ENCODE measurements around the gene MICALL2.

MICALL2 gene

GRCh38 chr7:1431634-1432380 lies 27.5 kb downstream of the MICALL2 start:
- DNase-seq = no peak

DNA sequence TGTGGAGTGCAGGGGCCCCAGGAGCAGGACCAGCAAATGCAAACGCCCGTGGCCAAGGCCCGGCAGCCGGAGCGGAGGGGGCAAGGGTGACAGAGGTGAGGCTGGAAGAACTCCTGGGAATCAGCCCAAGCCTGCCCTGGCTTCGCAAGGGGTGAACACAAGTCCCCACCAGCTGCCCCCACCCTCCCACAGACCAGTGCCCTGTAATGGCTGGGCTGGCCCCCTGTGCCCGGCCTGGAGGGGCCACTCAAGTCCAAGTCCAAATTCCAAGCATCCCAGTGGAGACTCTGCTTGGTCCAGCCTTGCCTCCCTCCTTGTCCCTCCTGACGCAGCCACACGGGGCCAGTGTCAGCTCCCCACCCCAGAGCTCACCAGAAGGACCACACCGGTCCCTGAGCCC lies 28.0 kb downstream of the MICALL2 start:
- no peak for DNase-seq

DNA sequence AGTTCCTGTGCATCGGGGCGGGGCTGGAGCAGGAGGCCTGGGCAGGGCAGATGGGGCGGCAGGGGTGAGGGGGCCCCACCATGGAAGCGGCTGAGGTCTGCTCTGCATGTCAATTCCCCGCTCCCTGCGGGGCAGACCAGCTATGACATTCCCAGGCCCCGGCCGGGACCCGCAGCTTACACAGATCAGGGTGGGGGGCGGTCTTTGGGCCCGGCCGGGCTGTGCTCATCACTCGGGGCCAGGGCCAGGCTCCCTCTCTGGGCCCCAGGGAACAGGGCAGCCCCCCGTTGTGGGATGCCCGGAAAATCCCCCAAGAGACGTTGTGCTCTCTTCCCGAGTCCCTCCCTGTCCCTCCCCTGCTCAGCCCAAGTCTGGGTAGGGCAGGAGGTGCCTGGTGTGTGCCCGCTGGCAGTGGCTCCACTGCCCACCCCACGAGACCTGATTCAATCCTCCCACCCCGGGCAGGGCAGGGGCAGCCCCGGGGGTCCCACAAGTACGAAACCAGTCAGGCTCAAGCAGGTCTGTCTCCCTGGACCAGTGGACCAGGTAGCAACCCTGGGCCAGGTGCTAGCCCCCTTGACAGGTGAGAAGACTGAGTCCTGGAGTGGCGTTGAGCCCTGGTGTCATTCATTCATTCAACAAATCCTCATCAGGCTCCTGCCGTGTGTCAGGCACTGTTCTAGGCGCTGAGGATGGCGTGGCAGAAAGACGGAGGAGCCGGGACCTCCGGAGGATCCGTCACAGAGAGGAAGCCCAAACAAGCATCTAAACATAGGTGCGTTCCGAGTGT lies 29.0 kb downstream of the MICALL2 start:
- DNase-seq = no peak

DNA sequence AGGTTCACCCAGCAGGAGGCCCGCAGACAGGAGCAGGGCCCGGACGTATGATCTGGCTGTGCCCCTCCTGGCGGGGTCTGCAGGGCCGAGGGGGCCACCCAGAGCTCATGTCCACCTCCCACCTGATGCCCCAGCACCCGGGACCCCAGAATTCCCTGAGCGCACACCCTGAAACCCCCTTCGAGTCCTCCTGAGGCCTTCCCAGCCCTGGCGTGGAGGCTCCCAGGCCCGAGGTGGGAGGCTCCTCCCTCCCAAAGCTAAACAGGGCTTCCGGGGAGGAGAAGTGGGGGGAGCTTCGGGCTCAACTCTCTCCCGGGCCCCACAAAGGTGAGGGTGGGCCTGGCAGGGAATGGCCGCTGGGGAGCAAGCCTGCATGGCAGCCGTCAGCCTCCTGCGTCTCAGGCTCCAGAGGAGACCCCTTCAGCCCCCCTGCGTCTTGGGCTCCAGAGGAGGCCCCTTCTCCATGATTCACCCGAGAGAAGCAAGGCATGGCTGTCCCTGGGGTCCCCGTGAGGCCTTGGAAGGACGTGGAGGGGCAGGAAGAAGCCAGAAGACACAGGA lies 30.2 kb downstream of the MICALL2 start:
- no peak for DNase-seq

DNA sequence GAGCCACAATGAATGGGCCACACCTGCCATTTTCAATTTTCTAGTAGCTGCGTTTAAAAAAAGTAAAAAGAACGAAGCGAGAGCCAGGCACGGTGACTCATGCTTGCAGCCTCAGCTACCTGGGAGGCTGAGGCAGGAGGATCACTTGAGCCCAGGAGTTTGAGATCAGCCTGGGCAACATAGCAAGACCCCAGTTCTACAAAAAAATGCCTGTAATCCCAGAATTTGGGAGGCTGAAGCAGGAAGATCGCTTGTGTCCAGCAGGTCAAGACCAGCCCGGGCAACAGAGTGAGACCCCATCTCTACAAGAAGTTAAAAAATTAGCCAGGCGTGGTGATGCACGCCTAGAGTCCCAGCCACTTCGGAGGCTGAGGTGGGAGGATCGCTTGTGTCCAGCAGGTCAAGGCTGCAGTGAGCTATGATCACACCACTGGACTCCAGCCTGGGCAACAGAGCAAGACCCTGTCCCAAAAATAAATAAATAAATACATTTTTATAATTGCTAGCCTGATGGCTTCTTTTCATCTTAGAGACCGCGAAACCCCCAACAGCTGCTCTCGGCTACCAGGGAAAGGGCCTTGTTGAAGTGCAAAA lies 32.1 kb downstream of the MICALL2 start:
- DNase-seq = no peak

DNA sequence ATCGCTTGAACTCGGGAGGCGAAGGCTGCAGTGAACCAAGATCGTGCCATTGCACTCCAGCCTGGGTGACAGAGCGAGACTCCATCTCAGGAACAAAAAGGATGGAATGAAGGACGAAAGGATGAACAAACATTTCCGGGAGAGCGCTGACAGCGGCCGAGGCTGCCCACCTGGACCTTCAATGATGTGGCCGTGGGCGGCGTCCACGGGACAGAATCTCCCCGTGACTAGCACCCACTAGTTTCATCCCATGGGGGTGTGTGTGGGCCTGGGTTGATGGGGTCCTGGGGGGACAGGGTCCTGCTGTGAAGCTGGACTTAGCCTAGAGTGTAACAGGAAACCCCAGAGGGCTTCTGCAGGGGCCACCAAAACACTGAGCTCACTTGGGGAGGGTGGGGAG lies 32.8 kb downstream of the MICALL2 start:
- DNase-seq = no peak

- no peak for DNase-seq
Observed at GRCh38 chr7:1425292-1426136, 33.8 kb downstream of the MICALL2 start.

DNA sequence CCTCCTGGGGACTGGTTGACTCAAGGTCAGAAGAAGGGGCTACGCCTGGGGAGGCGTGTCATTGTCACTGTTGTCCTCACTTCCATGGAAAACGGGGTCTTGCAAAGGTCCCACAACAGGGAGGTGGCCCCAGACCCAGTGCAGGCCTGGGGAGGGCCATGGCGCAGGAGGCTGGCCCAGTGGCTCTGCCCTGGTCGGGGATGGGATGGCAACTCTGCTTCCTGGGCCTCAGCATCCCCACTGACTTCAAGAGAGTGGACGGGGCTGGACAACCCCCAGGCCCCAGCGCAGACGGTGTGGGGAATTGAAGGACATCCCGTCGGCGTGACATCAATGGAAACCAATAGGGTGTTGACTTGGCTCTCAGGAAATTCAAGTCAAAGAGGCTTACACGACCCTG lies 35.2 kb downstream of the MICALL2 start:
- DNase-seq = no peak

DNA sequence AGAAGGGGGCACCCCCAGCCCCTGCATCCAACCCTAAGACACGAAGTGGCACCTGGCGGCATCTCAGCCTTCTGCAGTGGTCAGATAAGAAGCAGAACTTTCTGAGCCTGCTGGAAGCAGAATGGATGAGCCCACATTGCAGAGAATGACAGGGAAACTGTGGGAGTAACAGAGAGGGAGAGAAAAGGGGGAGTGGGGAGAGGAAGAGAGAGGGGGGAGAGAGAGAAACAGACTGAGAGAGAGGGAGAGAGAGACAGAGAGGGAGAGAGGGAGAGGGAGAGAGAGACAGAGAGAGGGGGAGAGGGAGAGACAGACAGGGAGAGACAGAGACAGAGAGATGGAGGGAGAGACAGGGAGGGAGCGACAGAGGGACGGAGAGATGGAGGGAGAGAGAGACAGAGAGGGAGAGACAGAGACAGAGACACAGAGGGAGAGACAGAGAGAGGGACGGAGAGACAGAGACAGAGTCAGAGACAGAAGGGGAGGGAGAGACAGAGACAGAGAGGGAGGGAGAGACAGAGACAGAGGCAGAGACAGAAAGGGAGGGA lies 35.9 kb downstream of the MICALL2 start:
- DNase-seq = no peak

DNA sequence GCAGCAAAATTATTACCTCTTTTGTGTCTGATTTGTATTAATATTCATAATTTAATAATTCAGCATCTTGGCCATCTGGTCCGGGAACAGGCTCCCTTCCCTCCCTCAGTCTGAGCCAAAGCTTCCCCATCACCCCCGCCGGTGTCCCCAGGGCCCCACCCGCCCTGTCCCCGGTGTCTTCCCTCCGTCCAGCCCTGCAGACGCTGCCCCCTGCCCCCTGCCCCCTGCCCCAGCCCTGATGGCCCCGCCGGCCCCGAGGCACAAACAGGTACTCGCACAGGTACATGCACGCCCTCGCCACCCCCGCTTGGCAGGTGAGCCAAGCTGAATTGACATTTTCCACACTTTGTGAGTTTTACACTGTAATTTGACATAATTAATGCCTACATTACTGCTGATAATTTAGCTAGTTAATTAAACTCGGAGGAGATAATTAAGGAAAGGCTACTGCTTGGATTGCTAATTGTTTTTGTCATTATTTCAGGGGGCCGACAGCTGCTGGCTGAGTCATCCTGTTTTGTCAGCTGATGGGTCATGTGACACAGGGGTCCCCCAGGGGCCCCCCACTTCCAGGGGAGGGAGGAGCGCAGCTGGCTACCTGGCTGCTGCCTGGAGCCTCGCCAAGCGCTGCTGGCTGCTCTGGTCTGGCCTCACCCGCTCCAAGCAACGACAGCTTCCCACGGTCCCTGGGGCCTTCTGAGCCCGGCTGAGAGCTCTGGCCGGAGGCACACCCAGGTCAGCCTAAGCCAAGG lies 36.6 kb downstream of the MICALL2 start:
- DNase-seq = peak; percentile 83

DNA sequence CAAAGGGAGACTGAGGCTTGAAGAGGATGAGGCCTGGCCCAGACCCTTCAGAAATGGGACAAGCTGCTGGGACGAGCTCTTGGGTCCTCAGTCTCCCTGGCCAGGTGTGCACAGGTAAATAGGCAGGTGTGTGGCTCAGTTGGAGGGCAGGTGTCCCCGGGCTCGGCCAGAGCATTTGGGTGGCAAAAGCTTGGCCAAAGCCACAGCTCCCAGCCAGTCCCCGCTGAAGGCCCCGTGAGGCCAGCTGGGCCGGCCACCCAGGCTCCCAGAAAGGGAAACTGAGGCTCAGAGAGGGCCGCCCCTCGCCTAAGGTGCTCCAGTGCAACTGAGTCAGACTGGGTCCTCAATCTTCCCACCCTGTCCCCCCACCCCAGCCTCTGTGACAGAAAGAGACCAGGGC lies 37.3 kb downstream of the MICALL2 start:
- DNase-seq = no peak

DNA sequence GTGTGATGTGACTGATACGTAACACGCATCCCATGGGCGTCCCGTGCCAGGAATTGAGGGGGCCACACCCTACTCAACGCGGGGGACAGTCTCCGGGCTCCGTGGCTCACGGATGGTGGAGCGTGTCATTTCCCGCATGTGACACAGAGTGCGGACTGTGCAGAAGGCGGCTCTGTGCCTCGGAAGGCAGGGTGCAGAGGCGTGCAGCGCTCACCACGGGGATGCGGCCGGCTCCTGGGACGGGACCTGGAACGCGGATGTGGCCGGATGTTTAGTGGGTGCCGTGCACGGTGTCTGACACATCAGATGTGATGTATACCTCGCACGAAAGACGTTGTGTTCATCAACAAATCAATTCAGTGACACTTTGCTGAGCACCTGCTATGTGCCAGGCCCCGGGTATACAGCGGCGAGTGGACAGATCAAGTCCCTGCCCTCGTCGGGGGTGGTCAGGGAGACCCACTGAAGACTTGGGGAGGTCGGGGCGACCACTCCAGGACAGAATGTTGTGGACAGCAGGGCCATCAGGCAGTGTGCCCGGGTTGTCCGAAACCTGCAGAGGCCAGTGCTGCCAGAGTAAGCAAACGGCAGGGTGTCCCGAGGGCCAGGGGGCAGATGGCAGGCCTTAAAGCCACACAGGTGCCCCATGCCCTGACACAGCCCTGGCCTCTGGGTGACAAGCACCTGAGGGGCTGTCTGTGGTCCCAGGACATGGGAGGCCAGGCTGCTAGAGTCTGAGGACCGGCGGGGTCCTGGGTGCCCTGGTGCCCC lies 38.1 kb downstream of the MICALL2 start:
- DNase-seq = no peak

- DNase-seq = no peak
Observed at GRCh38 chr7:1419688-1420087, 39.6 kb downstream of the MICALL2 start.

DNA sequence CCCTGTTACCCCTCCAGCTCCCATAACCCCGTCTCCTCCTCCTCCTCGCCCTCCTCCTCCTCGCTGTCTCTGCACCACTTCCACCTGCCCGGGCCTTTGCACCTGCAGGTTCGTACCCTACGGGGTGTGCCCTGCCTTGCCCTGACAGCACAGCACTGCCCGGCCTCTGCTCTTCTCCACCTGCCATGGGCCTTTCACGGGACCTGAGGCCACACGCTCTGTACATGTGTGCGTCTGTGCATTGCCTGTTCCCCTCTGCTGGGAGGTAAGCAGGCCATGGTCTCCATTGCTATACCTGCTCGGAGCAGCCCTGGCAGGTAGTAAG lies 40.0 kb downstream of the MICALL2 start:
- DNase-seq = no peak

GRCh38 chr7:1418505-1419309 lies 40.6 kb downstream of the MICALL2 start:
- DNase-seq = no peak

- no peak for DNase-seq
Observed at GRCh38 chr7:1415389-1415990, 43.8 kb downstream of the MICALL2 start.

GRCh38 chr7:1413936-1414639 lies 45.2 kb downstream of the MICALL2 start:
- DNase-seq = no peak

DNA sequence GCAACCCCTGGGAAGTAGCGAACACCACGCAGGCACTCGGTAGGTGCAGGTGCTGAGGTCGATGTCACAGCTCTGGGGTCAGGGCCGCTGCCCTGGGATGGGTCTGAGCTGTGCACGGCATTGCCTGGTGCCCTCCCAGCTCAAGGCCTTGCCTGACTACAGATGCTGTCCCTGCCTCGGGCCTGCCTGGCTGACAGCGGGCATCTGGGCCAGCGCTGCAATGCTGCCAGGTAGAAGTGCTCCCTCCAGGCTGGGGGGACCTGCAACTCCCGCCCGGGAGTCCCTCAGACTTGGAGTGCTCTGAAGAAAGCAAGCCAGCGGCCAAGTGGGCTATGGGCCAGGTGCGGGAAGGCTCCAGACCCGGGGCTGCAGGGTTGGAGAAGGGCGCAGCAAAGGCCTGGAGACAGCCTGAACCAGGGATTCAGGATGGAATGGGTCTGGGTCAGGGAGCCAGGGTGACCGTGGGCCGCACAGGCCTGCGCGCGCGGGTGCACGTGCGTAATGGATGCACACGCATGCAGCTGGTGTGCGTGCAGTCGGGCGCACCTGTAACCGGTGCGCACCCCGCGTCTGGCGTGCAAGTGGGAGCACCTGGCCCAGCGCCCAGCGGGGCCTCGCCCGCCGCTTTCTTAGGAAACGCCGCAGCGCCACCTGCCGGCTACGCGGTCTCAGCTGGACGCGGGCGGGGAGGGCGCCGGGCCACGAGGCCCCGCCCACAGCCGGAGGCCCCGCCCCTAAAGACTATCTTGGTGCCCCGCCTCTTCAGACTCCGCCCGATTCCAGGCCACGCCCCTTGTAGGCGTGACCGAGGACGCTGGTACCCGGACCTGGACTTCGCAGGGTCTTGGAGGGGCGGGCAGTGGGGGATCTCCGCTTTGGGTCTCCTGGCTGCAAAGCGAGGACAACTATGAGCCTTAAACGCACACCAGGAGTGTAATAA lies 46.7 kb downstream of the MICALL2 start:
- peak; percentile 74 for DNase-seq
